ENCODE data around the gene TTLL11. TPM values are rescaled to one million over a fixed set of nuclear protein-coding genes. Genes with fewer than 3 reads are reported as not detected.
A peak's percentile ranks its signal among the peaks of the same experiment; 100 is the strongest.

The TTLL11 gene
- total RNA-seq, 1 donor from 2014 or later: 0.75 TPM

- H3K27me3 ChIP-seq: no peaks in the 10 kb centered on the region
- Mint-ChIP-seq H3K27me3 (ENCODE audit: insufficient read depth, low read depth) (peaks cover 7% of the 10 kb centered on the region), H3K36me3 (no peaks in the 10 kb centered on the region), H3K9me3 (no peaks in the 10 kb centered on the region), H3K4me1 (peaks cover 5% of the 10 kb centered on the region), H3K27ac (no peak overlapping the region), H3K4me3 (no peak overlapping the region)
- no peak overlapping the region for H3K27ac ChIP-seq
- no peak overlapping the region for H3K4me3 ChIP-seq
- H2AFZ ChIP-seq (replicated peaks): no peak overlapping the region
- peaks cover 10% of the 10 kb centered on the region for H3F3A ChIP-seq (ENCODE audit: low read depth)
- no peak for TF ChIP-seq EZH2phosphoT487 (IDR thresholded peaks at IDR 0.05)
- TF ChIP-seq EZH2 (IDR thresholded peaks at IDR 0.05): no peak
- TF ChIP-seq CTCF (IDR thresholded peaks at IDR 0.05): no peak
- no peaks in the 10 kb centered on the region for H3K36me3 ChIP-seq
- H3K9ac ChIP-seq: no peak overlapping the region
- no peak for DNase-seq (ENCODE audit: low spot score)
- H3K4me1 ChIP-seq: no peaks in the 10 kb centered on the region
- H4K20me1 ChIP-seq (ENCODE audit: low read depth): no peaks in the 10 kb centered on the region
- no peaks in the 10 kb centered on the region for H3K9me3 ChIP-seq (ENCODE audit: low read depth)
- no peak overlapping the region for H3K4me2 ChIP-seq
- H3K79me2 ChIP-seq (ENCODE audit: low read depth): no peaks in the 10 kb centered on the region
Observed at GRCh38 chr9:121826711-121827110, 266.4 kb downstream of the TTLL11 start.

- DNase-seq (ENCODE audit: low spot score): no peak
- Histone ChIP-seq H4K20me1 (ENCODE audit: low read depth) (no peaks in the 10 kb centered on the region), H3K36me3 (no peaks in the 10 kb centered on the region), H2AFZ (replicated peaks) (no peak overlapping the region), H3K27me3 (no peaks in the 10 kb centered on the region), H3K4me1 (peaks cover 7% of the 10 kb centered on the region), H3F3A (ENCODE audit: low read depth) (peaks cover 14% of the 10 kb centered on the region), H3K9ac (no peak overlapping the region), H3K79me2 (ENCODE audit: low read depth) (no peaks in the 10 kb centered on the region), H3K9me3 (ENCODE audit: low read depth) (no peaks in the 10 kb centered on the region), H3K4me3 (no peak overlapping the region), H3K27ac (no peak overlapping the region), H3K4me2 (no peak overlapping the region)
- H3K4me1 Mint-ChIP-seq: peaks cover 18% of the 10 kb centered on the region
- H3K9me3 Mint-ChIP-seq: no peaks in the 10 kb centered on the region
- TF ChIP-seq CTCF (IDR thresholded peaks at IDR 0.05): no peak
- TF ChIP-seq EZH2phosphoT487 (IDR thresholded peaks at IDR 0.05): no peak
- TF ChIP-seq EZH2 (IDR thresholded peaks at IDR 0.05): no peak
- no peak overlapping the region for H3K4me3 Mint-ChIP-seq
- peak overlapping the region; percentile 76 for H3K27ac Mint-ChIP-seq
- peaks cover 10% of the 10 kb centered on the region for H3K27me3 Mint-ChIP-seq (ENCODE audit: insufficient read depth, low read depth)
- H3K36me3 Mint-ChIP-seq: no peaks in the 10 kb centered on the region
Observed at GRCh38 chr9:121825031-121825691, 267.9 kb downstream of the TTLL11 start.

DNA sequence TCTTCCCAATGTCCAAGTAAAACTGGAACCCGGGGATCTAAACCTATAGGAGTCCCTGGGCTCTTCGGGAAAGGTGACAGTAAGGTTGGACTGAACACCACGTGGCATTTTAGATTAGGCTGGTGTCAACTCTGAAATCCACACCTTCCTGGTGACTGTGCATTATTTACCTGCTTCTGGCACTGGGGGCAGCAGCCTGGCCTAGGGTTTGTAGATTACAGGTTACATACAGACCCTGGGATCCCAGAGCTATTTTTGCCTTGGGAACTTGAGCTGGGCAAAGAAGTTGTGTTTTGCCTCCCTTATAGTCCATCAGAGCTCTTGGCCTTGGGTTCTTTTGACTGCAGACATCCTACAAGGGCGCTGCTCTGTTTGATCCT lies 268.5 kb downstream of the TTLL11 start:
- Histone ChIP-seq H3K9ac (no peak overlapping the region), H3K27ac (no peak overlapping the region), H3K79me2 (ENCODE audit: low read depth) (no peaks in the 10 kb centered on the region), H3K36me3 (no peaks in the 10 kb centered on the region), H3K27me3 (no peaks in the 10 kb centered on the region), H3K9me3 (ENCODE audit: low read depth) (no peaks in the 10 kb centered on the region), H3K4me3 (no peak overlapping the region), H3K4me2 (no peak overlapping the region), H2AFZ (replicated peaks) (no peak overlapping the region), H4K20me1 (ENCODE audit: low read depth) (no peaks in the 10 kb centered on the region), H3K4me1 (peaks cover 11% of the 10 kb centered on the region), H3F3A (ENCODE audit: low read depth) (peaks cover 19% of the 10 kb centered on the region)
- TF ChIP-seq EZH2phosphoT487 (IDR thresholded peaks at IDR 0.05): no peak
- peak; percentile 12 for TF ChIP-seq CTCF (IDR thresholded peaks at IDR 0.05)
- no peak overlapping the region for H3K27ac Mint-ChIP-seq
- peaks cover 22% of the 10 kb centered on the region for H3K4me1 Mint-ChIP-seq
- no peaks in the 10 kb centered on the region for H3K36me3 Mint-ChIP-seq
- no peaks in the 10 kb centered on the region for H3K9me3 Mint-ChIP-seq
- DNase-seq (ENCODE audit: low spot score): no peak
- no peak overlapping the region for H3K4me3 Mint-ChIP-seq
- H3K27me3 Mint-ChIP-seq (ENCODE audit: insufficient read depth, low read depth): peaks cover 7% of the 10 kb centered on the region

Data from neural progenitor cell (in vitro differentiated cells).